KBM-7 (cell line): ENCODE data around the gene KCNJ10.

Experiments used
- DNase-seq: peaks from one replicate; pipeline ENCODE4 v3.0.0-alpha.2; 2015
- in situ Hi-C: fragments of 300-500 bp; cut with MboI; formaldehyde crosslinking; loops from 2 replicates; pipeline ENCODE4 v1.14.3; 2020; ENCODE audit warnings: low sequenced_read_pairs, low pct_unique_long_range_greater_than_20kb, mixed read lengths

KCNJ10 gene

DNA sequence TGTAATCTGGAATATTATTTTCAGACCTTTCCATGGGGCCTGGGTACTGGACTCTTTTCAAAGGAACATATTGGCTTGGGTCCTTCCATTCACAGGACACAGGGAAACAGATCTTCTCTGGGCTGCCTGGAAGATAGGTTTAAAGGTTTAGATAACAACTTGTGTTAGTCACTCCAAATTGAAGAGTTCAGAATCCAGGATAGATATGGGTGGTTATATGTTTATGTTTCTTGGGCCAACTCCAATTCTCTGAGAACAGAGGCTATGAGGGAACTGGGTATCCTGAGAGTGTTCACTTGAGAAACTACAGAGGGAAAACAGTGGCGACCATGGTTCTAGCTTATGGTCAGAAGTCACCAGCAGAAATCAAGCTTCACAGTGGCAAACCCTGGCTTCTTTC is 29.5 kb downstream of the KCNJ10 start:
- DNase-seq: no peak
- in situ Hi-C loops: no loop called here

DNA sequence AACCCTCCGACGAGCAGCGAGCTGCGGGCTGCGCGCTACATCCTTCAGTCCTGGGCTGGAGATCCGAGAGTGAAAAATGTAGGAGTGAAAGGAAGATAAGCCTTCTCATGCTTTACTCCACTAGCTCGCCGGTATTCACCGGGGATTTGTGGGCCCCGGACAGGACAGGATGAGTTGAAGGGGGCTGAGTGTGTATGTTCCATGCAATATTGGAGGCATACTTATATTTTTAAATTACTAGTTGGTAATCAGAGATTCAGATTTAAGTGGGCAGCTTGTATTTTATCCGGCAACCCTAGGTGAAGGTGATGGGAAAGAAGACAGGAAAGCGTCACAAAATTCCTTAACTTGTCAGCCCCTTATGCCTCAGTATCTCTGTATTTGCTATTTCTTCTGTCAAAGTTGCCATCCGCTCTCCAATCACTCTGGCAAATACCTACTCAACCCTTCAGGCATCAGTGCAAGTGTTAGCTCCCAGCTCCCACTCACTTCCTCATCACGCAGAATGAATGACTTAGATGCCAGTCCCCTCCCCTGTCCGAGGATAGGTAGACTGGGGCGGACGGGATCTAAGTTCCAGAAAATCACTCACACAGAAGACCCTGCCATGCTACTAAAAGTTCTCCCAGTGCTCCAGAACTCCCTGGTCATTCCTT is 37.7 kb downstream of the KCNJ10 start:
- in situ Hi-C loops: no loop called here
- DNase-seq: no peak

DNA sequence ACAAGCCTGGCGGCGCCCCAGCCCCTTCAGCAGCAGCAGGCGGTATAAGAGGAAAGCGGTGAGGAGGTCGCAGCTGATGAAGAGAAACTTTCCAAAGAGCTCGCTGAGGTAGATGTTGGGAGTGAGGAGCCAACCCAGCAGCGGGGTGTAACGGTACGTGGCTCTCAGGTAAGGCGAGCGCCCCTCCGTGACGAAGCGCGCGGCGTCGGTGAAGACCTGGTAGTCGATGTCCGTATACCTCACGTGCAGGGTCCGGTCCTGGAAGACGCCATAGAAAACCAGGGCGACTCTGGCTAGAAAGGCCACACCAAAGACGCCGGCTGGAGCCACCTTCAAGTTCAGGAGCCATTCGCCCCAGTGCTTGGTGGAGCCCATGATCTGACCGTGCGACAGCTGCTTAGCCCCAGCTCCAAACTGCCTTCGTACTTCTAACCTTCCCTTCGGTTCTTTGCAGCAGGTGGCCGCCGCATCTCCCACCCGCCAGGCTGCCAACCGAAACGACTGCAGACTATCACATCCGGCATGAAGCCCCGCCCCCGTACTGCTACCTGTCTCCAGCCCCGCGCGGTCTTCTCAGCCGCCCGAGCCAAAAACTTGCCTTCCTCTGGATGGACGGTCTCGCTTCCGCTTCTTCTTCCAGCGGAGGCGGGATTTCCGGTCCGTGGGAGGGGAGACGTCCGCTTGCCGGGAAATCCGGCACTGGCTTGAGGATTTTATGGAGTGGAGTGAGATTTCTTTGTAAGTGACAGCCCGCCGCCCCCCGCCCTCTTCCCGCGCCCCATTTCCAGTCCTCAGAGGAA is 38.4 kb downstream of the KCNJ10 start, which contains the start of gene PIGM:
Gene PIGM (minus strand): TSS at position 626 of the 800 bp plus-strand sequence. CDS start 251 bp downstream, at position 375.
- in situ Hi-C loops: no loop called here
- DNase-seq: peak; percentile 96

DNA sequence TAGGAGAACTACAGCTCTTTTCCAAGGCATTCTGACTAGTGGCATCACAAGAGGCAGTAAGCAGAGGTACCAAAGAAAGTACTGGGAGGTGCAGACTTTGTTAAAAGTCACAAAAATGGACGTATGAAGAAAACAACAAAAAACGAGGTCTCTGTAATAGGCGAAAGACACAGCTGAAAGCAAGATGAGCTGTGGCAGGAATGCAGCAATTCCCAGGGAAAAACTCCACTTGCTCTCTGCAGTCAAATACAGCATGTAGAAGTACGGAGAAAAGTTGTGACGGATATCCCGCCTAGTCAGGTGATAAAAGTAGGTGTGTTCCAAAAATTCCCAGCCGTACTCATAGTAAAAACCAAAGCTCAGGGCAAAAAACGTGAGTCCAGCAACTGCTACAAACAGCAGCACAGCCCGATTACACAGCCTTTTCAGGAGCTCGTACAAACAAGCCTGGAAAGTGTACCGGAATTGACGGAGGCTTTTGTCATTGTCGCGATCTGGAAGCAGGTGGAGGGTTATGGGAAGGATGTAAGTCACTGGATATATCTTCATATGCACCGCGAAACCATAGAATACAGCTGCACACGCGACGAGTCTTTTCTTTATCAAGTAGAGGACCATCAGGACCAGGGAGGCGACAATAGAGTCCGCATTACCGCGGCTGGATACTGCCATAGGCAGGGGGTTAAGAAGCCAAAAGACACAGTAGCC is 39.1 kb downstream of the KCNJ10 start:
- DNase-seq: peak; percentile 29
- in situ Hi-C loops: no loop called here

DNA sequence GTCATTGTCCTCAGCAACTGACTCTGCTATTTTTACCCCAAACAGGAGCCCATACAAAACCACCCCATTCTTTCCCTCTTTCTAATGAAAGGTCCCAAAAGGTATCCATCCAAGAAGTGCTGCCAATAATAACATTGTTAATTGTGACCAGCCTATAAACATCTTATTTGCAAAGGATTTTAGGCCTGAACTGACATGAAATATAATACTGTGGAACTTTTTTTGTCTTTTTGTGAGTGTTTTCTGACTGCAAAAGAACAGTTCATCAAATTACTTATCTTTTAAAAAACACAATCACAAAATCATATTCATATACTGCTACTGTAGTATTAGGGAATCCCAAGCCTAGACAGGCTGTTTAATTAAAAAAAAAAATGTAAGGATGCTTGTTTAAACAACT is 41.5 kb downstream of the KCNJ10 start:
- no peak for DNase-seq
- in situ Hi-C loops: no loop called here

DNA sequence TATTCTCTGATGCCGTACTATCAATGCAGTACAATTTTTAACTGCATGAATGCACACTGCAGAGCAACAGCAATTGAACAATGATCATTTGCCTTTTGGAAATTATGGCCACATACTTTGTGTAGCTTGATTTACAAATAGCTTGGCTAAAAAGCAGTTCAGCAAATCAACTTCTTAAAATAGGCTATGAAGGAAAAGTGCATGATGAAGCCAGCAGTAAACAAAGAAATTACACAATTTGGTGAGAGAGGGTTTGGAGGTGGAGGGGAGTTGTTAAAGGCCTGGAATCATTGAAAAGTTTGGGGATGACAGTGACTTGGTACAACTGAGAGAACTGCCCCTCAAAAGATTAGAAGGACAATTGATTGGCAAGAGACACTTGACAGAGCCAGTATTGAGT is 44.6 kb downstream of the KCNJ10 start:
- in situ Hi-C loops: no loop called here
- DNase-seq: no peak

DNA sequence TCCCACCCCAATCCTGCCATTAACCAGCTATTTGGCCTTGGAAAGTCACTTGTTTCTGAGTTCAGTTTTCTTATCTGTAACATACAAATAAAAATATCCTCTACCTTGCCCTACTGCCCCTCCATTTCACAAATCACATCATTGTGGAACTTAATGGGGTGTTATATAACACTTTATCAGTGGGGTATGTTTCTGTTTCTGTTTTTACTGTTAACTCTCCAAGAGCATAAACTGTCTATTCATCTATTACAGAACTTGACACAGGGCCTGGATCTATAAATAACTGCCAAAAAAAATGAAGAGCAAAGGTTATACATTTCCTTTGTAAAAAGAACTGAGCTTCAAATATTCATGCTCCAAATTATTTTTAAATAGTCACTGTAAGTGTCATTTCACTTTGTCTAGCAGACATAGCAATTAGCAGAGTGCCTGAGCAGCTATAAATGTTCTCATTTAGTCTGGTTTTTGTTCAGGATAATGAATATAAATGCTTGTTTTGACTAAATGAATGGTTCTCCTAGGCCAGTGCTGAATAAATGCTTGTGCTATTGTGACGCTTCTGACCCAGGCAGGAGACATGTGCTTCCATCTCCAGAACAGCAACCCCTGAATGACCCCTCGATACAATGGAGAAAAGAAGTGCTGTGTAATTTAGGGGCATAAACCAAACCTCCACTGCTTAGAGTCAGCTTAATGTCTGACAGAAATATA is 45.6 kb downstream of the KCNJ10 start:
- in situ Hi-C loops: no loop called here
- DNase-seq: no peak

DNA sequence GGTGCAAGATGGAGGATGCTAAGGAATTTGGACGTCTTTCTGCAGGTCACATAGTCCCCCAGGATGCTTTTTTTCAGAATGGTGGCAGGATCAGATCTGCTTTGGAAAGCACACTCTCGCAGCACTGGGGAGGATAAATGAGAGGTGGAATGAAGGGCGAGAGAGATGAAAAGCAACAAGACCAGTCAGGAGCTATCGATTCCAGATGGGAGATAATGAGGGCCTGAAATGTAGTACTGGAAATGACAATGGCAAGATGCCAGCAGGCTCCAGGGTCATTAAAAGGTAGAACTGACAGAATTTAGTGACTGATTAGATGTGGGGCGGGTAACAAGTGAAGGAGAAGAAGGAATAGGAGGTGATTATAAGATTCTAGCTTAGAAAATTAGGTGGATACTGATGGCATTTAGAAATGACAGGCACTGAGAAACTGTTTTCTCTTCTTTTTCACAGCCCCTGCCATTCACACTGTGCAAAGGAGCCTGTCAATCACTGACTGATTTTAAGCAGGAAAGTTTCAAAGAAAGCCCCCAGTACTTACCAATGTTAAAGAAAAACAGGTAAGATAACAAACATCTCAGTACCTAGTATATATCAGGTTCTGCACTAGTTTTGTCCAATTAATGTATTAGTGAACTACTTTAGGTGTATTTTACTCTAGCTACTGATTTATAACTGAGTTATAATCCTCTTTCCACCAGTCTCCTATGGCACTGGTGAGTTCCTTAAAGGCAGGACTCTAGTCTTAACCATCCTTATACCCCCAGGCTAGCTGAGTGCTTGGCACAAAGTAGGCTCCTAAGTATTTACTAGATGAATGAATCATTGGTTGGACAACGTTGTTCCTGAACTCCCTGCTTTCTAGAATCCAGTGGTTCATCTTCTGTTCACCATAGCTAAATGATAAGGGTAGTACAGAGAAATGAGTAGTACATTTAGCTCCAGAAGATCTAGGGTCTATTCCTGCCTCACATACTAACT is 47.3 kb downstream of the KCNJ10 start:
- in situ Hi-C loops: no loop called here
- DNase-seq: no peak

DNA sequence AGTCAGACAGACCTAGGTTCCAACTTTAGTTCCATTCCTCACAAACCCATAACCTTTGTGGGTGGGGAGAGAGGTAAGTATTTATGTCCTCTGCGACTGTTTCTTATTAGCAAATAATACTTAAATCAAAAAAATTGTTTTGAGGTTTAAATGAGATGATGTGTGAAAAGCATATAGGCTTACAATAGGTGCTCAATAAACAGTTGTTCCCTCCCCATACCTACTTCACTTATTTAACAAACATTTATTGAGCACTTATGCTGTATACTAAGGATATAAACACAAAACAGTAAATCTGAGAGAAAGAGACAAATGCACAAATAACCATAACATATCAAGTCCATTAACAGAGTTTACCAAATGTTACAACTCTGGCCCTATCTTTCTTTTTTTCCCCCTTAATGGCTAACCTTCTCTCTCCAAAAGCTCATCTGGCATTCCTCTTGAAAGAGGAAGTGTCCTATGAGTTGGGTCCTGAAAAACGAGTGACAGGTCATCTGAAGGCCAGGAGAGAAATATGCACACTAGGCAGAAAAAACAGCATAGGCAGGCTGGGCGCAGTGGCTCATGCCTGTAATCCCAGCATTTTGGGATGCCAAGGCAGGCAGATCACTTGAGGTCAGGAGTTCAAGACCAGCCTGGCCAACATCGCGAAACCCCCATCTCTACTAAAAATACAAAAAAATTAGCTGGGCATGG is 48.4 kb downstream of the KCNJ10 start:
- in situ Hi-C loops: no loop called here
- DNase-seq: no peak

DNA sequence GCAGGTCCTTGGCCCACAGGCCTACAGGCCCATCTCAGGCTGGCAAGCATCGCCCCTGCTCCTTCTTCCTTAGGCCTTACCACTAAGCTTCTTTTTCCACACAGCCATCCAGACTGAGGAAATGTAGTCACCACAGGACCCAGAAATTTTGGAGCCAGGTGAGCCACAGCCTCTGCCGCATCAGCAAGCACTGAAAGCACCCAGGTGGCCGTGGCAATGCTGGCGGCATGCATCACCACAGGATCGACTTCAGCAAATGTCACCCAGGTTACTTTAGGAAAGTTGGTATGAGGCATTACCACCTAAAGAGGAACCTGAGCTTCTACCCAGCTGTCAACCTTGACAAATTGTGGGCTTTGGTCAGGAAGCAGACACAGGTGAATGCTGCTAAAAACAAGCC is 49.8 kb downstream of the KCNJ10 start:
- in situ Hi-C loops: no loop called here
- no peak for DNase-seq

DNA sequence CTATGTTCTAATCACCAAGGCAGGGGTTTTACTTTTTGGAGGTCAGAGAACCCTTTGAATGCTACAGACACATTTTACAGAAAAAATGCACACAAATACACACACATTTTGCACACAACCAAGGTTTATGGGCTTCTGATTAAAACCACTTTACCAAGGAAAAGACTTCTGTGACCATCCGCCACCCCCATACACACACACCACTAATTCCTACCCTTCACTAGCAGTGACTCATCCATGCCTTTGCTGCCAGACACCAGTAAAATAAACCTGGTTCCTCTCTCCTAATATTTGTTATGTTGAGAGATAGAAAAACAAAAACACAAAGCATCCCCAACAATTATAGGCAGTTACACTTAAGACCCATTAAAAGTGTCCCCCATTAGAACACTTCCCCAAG is 51.1 kb downstream of the KCNJ10 start:
- no peak for DNase-seq
- in situ Hi-C loops: no loop called here

DNA sequence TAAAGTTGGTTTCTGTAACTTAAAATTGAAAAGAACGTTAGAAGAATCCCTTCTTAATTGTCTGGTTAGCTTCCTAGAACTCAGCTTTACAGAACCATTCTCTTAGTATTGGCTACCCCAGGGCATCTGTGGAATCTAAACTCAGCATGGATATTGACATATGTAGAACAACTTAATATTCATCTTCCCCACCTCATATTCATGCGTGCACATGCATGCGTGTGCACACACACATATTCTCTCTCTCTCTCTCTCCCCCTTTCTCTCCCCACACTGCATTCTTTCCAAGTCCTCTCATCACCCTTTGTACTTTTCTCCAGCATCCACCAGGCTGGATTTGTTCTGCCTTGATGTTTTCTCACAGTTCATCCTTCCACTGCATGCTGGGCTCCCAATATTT is 51.6 kb downstream of the KCNJ10 start:
- DNase-seq: no peak
- in situ Hi-C loops: no loop called here

DNA sequence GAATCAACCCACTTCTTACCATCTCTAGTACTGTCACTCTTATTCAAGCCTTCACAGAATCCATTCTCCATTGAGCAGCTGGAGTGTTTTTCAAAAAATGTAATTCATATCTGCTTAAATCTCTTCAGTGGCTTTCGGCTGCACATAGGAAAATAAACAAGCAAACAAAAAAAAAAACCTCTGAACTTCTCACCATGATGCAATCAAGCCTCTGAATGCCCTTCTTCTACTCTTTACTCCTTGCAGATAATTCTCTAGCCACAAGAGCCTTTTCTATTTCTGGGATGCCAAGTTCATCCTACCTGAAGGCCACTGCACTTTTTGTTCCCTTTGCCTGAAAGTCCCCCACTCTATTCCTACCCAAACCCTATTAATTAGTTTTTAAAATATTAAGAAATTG is 52.4 kb downstream of the KCNJ10 start:
- in situ Hi-C loops: no loop called here

DNA sequence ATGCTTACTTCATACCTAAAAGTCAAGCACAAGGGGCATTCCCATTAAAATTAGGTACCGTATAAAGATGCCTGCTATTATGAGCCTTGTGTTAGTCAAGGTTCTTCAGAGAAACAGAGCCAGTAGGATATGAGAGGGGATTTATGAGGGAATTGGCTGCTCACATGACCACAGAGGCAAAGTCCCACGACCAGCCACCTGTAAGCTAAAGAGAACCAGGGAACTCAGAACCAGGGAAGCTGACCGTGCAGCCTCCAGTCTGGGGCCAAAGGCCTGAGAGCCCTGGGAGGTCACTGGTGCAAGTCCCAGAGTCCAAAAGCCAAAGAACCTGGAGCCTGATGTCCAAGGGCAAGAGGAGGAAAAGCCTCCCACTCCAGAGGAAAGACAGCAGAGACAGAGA is 58.2 kb downstream of the KCNJ10 start:
- in situ Hi-C loops: no loop called here

More for the DNA sequence above, 52.4 kb downstream of the KCNJ10 start:
- no peak for DNase-seq

DNA sequence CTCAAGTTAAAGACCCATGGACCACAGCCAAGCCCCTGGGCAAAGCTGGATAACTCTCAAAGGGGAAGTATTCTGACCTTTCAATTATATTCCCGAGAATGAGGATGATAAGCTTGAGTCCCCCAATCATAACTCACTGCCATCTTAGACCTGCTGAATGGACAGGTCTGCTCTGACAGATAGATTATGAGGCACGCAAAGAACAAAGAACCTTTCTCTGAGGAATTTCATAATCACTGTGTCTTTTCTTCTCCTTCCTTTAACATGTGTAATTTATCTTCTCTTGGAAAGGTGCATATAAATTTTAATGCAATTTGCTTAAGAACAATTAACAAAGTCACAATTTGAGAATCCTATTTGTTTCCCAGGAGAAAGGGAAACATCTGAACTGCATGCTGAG is 60.2 kb downstream of the KCNJ10 start:
- no peak for DNase-seq
- in situ Hi-C loops: loop anchor here (10.0 kb wide), 1 partner anchor 215 kb away; no protein-coding TSS in a partner anchor

More for the DNA sequence above, 58.2 kb downstream of the KCNJ10 start:
- DNase-seq: no peak

DNA sequence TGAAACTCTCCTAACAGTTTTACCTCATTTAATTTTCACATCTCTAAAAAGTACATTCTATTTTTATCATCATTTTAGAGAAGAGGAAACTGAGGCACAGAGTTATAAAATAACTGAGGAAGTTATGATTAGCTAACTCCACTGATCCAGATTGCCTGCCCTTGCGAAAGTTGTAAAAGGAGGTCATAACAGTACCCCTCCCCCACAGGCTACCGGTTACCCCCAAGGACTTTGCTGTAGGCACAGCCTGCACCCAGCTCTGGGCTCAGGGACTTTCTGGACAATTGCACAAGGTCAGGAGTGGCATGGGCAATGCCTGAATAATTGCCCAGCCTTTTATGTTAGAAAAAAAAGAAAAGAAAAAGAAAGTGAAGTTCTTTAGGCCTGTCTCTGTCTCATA is 60.9 kb downstream of the KCNJ10 start:
- DNase-seq: no peak
- in situ Hi-C loops: loop anchor here (10.0 kb wide), 1 partner anchor 214 kb away; no protein-coding TSS in a partner anchor

DNA sequence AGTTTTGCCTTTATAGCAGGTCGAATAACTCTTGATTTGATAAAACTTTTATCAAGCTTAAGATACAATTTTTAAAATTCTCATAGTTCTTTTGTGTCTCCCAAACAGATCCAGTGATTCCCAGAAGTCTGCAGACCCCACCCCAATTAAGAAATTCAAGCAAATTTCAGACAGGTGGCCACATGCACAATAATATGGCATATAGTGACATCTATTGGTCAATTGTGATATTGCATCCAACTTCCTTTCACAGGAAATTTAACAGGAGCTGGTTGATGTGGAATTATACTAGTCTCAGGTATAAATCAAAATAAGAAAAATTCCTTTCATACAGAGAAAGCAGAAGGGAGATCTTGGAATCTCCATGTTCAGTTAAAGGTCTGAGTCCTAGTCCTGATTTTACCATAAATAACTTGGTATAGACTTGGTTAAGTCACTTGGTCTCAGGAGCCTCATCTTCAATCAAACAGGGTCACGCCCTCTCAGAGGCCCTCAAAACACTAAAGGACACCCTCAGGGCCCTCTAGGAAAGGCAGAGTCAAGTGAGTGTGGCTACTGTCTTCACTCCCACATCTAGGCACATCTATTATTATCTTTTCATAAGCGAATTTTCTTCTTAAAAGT is 62.3 kb downstream of the KCNJ10 start:
- peak; percentile 70 for DNase-seq
- in situ Hi-C loops: loop anchor here (10.0 kb wide), 1 partner anchor 213 kb away; no protein-coding TSS in a partner anchor
